ES-I3 (cell line): ENCODE data around the gene SERPINB6.

Experiments
- H3K36me3 ChIP-seq: 2 replicates; pipeline ENCODE4 v1.6.1; 2013; ENCODE audit warnings: mild to moderate bottlenecking, low read length, control low read depth, moderate library complexity; ENCODE audit not compliant: insufficient read depth
- H3K4me1 ChIP-seq: 2 replicates; pipeline ENCODE4 v1.6.1; 2013; ENCODE audit warnings: mild to moderate bottlenecking, control low read depth, low read length; ENCODE audit not compliant: insufficient read depth
- H3K9ac ChIP-seq: 2 replicates; pipeline ENCODE4 v1.6.1; 2013; ENCODE audit warnings: low read depth, mild to moderate bottlenecking, low read length, moderate library complexity
- H3K9me3 ChIP-seq: 2 replicates; pipeline ENCODE4 v1.6.1; 2013; ENCODE audit warnings: mild to moderate bottlenecking, low read length, moderate library complexity; ENCODE audit not compliant: control insufficient read depth, insufficient read depth

SERPINB6 gene

GRCh38 chr6:2962636-2963035, 8.7 kb downstream of the SERPINB6 start:
- Histone ChIP-seq H3K36me3 (no peaks in the 10 kb centered on the region), H3K4me1 (peaks cover 37% of the 10 kb centered on the region), H3K9ac (no peak overlapping the region), H3K9me3 (no peaks in the 10 kb centered on the region)

- Histone ChIP-seq H3K9me3 (no peaks in the 10 kb centered on the region), H3K36me3 (no peaks in the 10 kb centered on the region), H3K9ac (peak overlapping the region; percentile 19; the same call in 1 of the 2 replicates), H3K4me1 (peaks cover 37% of the 10 kb centered on the region)
Measured at GRCh38 chr6:2962004-2962403, 9.4 kb downstream of the SERPINB6 start.

- H3K36me3 ChIP-seq, result no peaks in the 10 kb centered on the region
- peak overlapping the region; percentile 19 for H3K9ac ChIP-seq
- H3K9me3 ChIP-seq, result no peaks in the 10 kb centered on the region
- peaks cover 37% of the 10 kb centered on the region for H3K4me1 ChIP-seq
Measured at GRCh38 chr6:2961506-2961905, 9.9 kb downstream of the SERPINB6 start.

GRCh38 chr6:2960935-2961334, 10.4 kb downstream of the SERPINB6 start:
- Histone ChIP-seq H3K36me3 (no peaks in the 10 kb centered on the region), H3K9ac (no peak overlapping the region), H3K4me1 (peaks cover 37% of the 10 kb centered on the region), H3K9me3 (no peaks in the 10 kb centered on the region)

- no peaks in the 10 kb centered on the region for H3K9me3 ChIP-seq
- peaks cover 37% of the 10 kb centered on the region for H3K4me1 ChIP-seq
- no peak overlapping the region for H3K9ac ChIP-seq
- H3K36me3 ChIP-seq, result no peaks in the 10 kb centered on the region
Measured at GRCh38 chr6:2959909-2960719, 11.3 kb downstream of the SERPINB6 start.

- Histone ChIP-seq H3K9ac (no peak overlapping the region), H3K36me3 (no peaks in the 10 kb centered on the region), H3K4me1 (peaks cover 37% of the 10 kb centered on the region), H3K9me3 (no peaks in the 10 kb centered on the region)
Measured at GRCh38 chr6:2958776-2959175, 12.6 kb downstream of the SERPINB6 start.

- Histone ChIP-seq H3K9ac (no peak overlapping the region), H3K9me3 (no peaks in the 10 kb centered on the region), H3K4me1 (peaks cover 38% of the 10 kb centered on the region), H3K36me3 (no peaks in the 10 kb centered on the region)
Measured at GRCh38 chr6:2958331-2958711, 13.0 kb downstream of the SERPINB6 start.

GRCh38 chr6:2957696-2958330, 13.6 kb downstream of the SERPINB6 start:
- H3K9me3 ChIP-seq, result no peaks in the 10 kb centered on the region
- no peaks in the 10 kb centered on the region for H3K36me3 ChIP-seq
- peaks cover 41% of the 10 kb centered on the region for H3K4me1 ChIP-seq
- H3K9ac ChIP-seq, result no peak overlapping the region

- peaks cover 34% of the 10 kb centered on the region for H3K4me1 ChIP-seq
- no peaks in the 10 kb centered on the region for H3K9me3 ChIP-seq
- H3K36me3 ChIP-seq, result no peaks in the 10 kb centered on the region
- H3K9ac ChIP-seq, result no peak overlapping the region
Measured at GRCh38 chr6:2956930-2957685, 14.3 kb downstream of the SERPINB6 start.

GRCh38 chr6:2953098-2953497, 18.3 kb downstream of the SERPINB6 start:
- H3K36me3 ChIP-seq, result peaks cover 2% of the 10 kb centered on the region; the same call in 1 of the 2 replicates
- no peaks in the 10 kb centered on the region for H3K9me3 ChIP-seq
- H3K4me1 ChIP-seq, result peaks cover 6% of the 10 kb centered on the region
- H3K9ac ChIP-seq, result no peak overlapping the region

GRCh38 chr6:2952557-2953095, 18.7 kb downstream of the SERPINB6 start:
- H3K9me3 ChIP-seq, result no peaks in the 10 kb centered on the region
- peaks cover 2% of the 10 kb centered on the region; the same call in 1 of the 2 replicates for H3K36me3 ChIP-seq
- no peak overlapping the region for H3K9ac ChIP-seq
- H3K4me1 ChIP-seq, result peaks cover 6% of the 10 kb centered on the region

- Histone ChIP-seq H3K9ac (no peak overlapping the region), H3K36me3 (peaks cover 2% of the 10 kb centered on the region; the same call in 1 of the 2 replicates), H3K4me1 (peaks cover 6% of the 10 kb centered on the region), H3K9me3 (no peaks in the 10 kb centered on the region)
Measured at GRCh38 chr6:2951728-2952127, 19.6 kb downstream of the SERPINB6 start.

- Histone ChIP-seq H3K36me3 (peaks cover 2% of the 10 kb centered on the region; the same call in 1 of the 2 replicates), H3K4me1 (peaks cover 6% of the 10 kb centered on the region), H3K9me3 (no peaks in the 10 kb centered on the region), H3K9ac (no peak overlapping the region)
Measured at GRCh38 chr6:2950713-2951112, 20.7 kb downstream of the SERPINB6 start.

- Histone ChIP-seq H3K9ac (no peak overlapping the region), H3K4me1 (peaks cover 6% of the 10 kb centered on the region), H3K9me3 (no peaks in the 10 kb centered on the region), H3K36me3 (peaks cover 2% of the 10 kb centered on the region; the same call in 1 of the 2 replicates)
Measured at GRCh38 chr6:2949536-2950083, 21.8 kb downstream of the SERPINB6 start.
